GM19463 (cell line): ENCODE data around the gene ACER3.
"Not testable (repeated sequence)": the region's sequence is repeated elsewhere in the genome, so short reads cannot be mapped to it uniquely, and the experiment has no call there.

Experiments used
- ATAC-seq: cut with Tn5 transposase; IDR thresholded peaks from one replicate; pipeline ENCODE4 v1.9.1; 2021; ENCODE audit warnings: mild to moderate bottlenecking, moderate library complexity; ENCODE audit not compliant: unreplicated experiment

The ACER3 gene

DNA sequence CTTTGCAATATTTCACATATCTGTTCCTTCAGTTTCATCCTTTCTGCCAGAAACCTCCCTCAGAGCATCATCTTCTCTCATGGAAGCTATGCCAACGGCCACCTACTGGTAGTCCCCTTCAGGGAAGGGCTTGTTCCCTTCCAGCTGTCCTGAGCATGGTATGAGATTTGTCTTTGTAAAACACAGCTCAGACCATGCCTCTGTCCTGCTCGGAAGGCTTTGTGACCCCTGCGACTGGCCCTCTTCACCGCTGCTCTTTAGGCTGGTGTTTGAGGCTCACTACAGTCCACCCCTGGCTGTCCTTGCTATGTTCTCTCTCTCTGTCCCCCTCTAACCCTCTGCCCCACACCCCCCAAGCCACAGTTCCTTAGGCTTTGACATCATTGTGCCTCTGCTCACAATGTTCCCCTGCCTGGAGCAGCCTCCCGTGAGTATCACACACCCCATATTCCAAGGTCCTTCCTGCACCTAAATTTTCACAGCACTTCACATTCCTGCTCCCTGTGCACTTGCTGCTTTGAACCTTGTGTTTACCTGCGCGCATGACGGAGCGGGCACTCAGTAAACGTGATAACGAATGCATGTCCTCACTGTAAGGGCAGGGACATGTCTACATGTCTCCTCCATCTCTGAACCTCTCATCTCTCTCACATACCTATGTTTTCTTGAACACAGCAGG, 24.0 kb upstream of the ACER3 start:
- no peak for ATAC-seq

DNA sequence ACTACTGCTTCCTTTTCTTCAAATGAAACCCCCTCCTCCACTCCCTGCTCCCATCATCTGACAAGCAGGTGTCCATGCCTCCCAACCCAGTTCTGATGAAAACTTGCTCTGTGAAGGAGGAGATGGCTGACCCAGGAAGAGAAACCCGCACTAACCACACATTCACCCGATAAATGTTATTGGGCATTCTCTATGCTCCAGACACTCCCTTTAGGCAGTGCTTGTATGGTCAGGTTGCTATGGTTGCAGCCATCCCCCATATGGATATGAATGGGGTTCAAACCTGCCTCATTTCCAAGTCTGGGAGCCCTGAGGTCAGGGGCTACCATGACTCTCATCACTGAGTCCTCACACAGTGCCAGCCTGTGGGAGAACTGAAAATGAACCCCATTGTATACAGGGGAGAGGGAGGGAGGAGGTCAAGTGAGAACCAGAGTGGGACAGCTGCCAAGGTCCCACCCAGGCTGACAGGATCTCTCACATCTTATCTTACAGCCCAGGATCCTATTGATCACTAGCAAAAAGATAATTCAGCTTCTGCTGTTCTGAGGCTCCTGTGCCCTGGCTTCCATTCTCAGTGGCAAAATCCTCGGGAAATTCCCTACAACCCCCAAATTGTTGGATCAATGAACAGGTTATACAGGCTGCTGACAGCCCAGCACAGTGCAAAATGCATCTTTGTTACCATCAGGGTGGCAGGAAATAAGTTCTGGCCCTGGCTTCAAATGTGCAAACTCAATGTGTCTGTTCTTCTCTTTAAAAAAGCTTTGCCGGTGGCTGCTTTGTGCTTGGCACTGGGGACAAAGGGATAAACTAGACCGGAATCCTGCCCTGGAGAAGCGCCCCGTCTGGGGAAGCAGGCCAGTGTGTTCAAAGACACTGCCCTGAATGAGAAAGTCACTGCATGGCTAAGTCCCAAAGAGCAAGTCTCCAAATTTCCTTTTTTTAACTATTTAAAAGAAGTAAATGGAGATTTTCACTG, 22.7 kb upstream of the ACER3 start:
- ATAC-seq, result no peak

DNA sequence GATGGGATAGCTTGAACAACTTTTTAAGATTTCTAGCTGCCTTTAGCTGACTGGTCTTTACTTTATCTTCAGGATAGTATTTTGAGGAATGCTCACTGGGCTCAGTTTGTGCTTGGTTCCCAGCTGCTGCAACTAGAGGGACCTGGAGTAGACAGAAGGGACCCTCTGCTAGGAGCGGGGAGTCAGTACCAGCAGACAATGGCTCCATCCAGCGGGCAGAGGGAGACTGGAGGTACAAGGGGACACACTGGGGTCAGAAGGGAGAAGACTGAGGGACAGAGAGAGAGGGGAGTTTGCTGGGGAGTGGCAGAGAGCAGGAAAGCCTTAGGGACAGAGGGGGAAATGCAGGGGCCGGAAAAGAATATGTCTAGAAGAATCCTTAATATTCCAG, 22.0 kb upstream of the ACER3 start:
- ATAC-seq, result no peak

DNA sequence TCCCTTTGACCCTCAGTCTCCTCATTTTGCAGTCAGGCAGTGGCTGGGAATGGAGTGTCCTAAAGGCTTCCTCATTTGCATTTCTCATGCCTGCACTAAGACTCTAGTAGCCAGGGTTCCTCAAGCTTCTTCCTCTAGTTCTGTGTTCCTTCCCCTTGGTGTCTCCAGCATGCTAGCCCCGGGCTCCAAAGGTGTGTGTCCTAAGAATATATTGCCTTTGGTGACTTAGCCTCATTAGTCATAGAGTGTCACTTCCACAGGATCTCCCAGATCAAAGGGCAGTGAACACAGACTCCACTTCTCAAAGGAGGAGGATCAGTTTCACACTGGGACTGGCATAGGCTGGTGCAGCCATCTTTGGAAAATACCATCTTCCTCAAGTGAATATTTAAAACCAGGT, 21.4 kb upstream of the ACER3 start:
- ATAC-seq, result no peak

DNA sequence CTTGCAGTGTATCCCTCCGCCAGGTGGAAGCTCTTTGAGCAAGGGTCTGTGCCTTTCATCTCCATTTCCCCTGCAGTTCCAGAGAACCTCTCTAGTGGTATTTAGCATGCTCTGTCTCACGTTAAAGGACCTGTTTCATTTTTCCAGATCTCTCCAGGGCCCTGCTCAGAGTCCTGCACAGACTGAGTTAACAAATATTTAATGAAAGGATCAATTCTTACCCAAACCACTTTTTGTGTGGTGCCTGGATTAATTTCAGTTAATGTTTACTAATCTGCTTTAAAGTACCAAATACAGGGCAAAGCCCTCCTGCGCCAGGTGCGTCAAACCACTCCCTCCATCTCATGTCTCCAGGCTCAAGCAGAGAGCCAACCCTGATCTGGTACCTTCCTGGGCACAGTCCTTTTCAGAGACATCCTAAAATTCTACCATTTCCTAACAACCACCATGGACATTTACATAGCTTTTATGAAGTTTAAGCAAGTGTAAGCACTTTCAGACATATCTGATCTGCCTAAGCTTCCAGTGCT, 18.7 kb upstream of the ACER3 start:
- ATAC-seq, result no peak

DNA sequence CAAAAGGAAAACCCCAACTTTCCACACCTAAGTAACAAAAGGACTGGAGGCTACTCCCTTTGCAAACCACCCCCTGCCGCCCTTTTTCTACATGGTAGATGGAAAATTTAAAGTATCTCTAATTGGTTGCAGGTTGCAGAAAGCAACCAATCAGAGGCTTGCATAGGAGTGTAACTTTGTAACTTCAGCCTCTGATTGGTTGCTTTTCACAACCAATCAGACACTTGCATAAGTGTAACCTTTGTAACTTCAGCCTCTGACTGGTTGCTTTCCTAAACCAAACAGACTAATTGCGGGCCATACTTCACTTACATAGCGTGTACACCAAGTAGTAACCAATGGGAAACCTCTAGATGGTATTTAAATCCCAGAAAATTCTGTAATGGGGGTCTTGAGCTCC, 16.8 kb upstream of the ACER3 start:
- no peak for ATAC-seq

DNA sequence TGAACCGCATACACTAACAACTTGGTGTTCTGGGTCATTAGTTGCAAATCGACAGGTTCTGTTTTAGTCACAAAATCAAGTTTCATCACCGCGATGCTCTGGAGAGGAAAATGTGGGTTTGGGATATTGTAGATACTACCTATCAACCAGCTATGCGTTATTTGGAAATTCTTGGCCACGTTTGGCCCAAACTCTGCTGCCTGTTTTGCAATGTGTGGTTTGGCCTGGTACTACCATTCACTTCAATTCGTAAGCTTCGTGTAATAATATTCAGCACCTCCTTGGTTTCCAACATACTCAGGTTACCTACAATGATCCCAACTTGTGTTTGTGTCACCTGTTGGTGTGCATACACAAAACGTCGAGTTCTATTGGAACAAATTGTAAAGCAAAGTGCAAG, 16.2 kb upstream of the ACER3 start:
- ATAC-seq, result no peak

DNA sequence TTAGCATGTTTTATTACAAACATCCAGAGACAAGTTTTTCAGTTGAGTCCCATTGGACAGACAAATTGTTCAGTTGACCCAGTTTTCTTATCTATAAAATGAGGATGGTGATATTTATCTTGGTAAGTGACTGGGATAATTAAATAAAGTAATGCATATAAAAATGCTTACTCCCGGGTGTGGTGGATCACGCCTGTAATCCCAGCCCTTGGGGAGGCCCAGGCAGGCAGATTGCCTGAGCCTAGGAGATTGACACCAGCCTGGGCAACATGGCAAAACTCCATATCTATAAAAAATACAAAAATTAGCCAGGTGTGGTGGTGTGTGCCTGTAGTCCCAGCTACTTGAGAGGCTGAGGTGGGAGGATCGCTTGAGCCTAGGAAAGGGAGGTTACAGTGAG, 15.6 kb upstream of the ACER3 start:
- ATAC-seq, result no peak

DNA sequence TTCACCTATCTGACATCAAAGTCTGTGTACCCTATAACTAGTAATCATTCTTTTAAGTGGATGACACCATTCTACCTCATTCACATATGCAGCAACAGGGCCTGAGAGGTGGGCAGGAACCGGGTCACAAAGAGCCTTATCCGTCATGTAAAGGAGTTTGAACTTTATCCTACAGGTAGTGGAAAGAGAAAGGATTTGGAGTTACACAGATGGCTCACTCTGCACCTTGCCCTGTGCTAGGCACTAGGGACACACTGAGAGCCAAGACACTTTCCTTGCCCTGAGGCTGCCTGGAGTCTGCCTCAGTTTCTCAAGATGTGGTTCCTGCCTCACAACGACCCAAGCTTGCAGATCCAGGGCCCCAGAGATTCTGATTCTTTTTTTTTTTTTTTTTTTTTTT, 14.3 kb upstream of the ACER3 start:
- no peak for ATAC-seq

DNA sequence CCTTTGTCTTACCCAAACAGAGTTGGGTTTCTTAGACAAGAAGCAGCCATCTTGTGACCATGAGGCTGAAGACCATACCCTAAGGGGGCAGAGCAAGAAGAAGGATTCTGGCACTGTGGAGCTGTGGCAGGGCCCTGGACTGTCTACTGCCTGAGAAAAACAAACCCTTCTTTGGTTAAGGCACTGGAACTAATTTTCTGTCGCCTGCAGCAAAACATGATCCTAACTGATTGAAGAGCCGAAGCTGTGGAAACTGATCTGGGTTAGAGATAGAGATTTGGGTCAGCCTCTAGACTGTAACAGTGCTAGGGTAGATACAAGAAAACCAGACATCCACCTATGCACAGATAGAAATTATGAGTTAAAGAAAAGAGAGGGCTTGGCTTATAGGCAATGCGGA, 11.3 kb upstream of the ACER3 start:
- ATAC-seq, result no peak

DNA sequence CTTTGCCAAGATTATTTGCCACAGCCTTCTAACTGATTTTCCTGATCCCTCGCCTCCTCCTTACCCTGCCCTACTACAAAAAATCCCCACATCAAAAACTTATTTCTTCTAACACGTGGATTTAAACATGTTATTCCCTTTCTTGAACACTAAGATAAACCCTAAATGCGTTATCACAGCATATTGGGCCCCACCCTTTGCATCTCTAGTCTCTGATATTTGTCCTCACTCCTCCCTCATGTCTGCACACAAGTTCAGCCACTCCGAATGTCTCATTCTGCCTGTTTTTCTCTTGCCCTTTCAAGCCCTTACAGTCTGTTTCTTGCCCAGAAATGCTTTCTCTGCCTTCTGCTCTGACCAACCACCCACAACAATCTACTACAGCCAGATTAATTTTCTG, 10.6 kb upstream of the ACER3 start:
- no peak for ATAC-seq

DNA sequence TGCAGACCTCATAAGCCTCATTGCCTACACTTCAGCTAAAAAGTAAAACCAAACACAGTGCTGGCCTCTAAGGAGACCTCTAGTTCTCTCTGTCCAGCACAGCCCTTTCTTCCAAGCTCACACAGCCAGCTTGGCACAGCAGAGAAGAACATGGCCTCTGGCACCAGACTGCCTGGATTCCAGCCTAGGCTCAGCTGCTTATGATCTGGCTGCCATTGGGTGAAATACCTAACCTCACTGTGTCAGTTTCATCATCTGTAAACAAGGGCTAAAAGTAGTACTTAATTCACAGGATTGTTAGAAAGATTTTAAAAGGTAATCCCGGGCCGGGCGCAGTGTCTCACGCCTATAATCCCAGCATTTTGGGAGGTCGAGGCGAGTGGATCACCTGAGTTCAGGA, 9.9 kb upstream of the ACER3 start:
- no peak for ATAC-seq

DNA sequence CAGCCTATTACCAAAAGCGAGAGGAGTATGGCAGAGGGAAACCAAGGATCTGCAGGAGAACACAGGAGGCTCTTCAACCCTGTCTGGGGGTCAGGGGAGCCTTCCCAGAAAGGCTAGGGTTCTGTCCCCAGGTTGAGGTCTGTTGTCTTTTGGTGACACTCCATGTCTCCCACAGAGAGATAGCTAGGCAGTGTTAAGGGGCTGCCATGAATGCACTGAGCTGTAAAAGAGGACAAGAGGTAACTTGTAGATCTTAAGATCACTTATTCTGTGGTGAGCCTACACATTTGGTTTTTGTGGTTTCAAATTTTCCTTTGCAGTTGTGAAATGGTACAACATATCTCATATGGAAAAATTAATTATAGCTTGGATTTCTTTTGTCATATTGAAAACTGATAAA, 6.0 kb upstream of the ACER3 start:
- no peak for ATAC-seq

DNA sequence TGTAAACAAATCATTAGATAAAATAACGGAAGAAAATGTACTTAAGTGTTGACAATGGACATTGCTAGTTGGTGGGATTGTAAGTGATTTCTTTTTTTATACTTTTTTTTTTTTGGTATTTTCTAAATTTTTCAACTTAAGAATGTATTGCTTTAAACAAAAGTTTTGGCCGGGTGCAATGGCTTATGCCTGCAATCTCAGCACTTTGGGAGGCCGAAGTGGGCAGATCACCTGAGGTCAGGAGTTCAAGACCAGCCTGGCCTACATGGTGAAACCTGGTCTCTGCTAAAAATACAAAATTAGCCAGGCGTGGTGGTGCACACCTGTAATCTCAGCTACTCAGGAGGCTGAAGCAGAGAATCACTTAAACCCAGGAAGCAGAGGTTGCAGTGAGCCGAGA, 5.0 kb upstream of the ACER3 start:
- ATAC-seq, result not testable (repeated sequence)

DNA sequence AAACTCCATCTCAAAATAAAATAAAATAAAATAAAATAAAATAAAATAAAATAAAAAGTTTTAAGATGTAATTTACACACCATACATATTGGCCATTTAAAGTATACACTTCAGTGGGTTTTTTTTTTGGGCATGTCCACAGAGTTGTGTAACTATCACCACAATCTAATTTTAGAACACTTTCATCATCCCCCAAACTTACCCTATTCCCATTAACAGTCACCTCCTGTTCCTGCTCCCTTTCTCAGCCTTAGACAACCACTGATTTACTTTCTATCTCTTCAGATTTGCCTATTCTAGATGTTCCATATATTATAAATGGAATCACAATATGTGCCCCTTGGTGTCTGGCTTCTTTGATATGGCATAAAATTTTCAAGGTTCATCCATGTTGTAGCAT, 4.6 kb upstream of the ACER3 start:
- no peak for ATAC-seq

DNA sequence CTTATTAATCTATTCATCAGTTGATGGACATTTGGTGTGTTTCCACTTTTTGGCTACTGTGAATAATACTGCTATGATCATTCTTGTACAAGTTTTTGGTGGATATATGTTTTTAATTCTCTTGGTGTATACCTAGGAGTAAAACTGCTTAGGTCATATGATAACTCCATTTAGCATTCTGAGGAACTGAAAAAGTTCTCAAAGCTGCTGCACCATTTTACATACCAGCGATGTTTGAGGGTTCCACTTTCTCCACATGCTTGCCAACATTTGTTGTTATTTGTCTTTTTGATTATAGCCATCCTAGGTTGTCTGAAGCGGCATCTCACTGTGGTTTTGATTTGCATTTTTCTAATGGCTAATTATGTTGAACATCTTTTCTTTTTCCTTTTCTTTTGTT, 4.1 kb upstream of the ACER3 start:
- no peak for ATAC-seq

DNA sequence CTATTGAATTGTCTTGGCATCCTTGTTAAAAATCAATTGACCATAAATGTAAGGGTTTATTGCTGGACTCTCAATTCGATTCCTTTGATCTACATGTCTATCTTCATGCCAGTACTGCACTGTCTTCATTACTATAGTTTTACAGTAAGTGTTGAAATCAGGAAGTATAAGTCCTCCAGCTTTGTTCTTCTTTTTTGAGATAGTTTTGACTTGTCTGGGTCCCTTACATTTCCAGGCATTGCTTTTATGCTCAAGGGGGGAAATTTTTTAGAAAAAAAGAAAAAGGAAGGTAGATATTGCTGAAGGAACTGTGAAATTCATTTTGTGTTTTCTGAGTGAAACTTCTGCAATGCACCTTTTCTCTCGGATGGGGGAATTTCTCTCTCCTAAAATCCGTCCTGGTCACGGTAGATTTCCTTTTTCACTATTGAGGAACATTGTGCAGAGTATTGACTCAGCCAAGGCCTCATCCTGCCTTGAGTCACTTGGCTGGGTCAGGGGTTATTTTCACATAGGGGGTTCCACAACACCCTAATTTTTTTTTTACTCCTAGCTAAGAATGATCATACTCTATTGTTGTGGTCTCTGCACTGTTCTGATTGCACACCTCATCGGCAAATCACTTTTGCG, 2.8 kb upstream of the ACER3 start:
- no peak for ATAC-seq

DNA sequence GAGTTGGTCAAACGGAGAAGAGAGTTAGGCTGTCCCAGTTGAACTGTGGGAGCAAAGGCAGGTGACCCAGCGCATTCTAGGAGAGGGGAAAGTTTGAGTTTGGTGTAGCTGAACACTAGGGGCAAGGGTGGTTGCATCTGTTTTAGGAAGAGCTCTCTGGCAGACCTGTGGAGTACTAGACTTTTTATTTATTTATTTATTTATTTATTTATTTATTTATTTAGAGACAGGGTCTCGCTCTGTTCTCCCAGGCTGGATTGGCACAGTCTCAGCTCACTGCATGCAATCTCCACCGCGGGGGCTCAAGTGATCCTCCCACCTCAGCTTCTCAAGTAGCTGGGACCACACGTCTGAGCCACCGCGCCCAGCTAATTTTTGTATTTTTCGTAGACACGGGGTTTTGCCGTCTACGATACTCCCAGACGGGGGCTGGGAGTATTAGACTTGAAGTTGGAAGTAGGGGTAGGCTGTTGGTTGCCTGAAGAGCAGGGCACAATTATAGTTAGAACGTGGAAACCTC, 950 bp upstream of the ACER3 start:
- no peak for ATAC-seq

DNA sequence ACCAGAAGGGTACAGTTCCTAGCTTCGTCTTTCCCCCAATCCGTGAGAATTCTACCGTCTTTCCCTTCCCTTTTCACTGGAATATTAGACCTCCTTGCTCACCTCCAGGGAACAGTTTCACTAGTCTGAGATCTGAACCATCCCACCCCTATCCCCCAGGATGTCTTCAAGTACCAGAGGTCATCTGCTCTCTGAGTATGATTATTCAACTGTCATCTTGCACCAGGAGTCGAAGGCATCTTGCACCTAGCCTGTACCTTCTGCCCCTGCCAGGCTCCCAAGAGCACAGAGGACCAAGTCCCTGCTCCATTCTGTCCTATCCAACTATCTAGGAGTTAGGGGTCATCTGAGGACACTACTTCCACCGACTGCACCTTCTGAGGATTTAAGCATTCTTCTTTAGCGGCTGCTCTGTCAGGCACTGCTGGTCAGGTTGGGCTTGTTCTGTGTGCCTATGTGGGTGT, 804 bp downstream of the ACER3 start:
- no peak for ATAC-seq

DNA sequence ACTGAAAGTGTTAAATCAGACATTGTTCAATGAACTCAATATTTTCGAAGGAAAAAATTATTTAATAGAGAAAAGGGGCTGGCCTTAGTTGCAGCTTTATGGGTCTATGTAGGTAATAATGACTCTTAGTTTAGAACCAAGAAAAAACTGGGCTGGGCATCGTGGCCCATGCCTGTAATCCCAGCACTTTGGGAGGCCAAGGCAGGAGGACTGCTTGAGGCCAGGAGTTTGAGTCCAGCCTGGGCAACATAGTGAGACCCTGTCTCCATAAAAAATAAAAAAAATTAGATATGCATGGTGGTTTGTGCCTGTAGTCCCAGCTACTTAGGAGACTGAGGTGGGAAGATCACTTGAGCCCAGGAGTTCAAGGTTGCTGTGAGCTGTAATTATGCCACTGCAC, 2.1 kb downstream of the ACER3 start:
- not testable (repeated sequence) for ATAC-seq

DNA sequence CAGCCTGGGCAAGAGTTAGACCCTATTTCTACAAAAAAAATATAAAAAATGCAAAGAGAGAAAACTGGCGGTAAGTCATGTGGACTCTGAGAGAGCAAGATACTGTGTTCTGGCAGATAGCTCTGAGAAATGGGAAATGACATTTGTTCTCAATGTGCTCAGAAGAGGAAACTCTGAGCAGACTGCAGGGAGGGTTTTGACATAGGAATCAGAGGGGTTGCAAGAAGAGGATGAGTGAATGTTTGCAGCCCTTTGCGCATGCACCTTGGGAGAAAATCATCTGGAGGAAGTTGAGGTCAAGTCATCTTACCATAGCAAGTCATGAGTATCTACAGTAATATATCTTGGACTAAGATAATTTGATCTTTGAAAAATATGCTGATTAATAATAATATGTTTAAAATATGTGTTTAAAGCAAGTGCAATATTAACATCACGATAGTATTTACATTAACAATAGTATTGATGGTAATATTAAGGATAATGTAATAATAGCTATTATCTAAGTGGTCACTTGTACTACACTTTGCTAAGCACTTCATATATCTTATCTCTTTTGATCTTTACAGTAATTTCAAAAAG, 2.6 kb downstream of the ACER3 start:
- no peak for ATAC-seq
